PFSK-1 (cell line): Measurements from ENCODE around the gene PSPC1.

Experiments
- FOXP2 ChIP-seq: optimal IDR thresholded peaks from 2 replicates; pipeline ENCODE3; 2011; ENCODE audit warnings: borderline replicate concordance, control low read depth, inconsistent platforms; ENCODE audit not compliant: insufficient read depth; ENCODE audit errors: extremely low read length, extremely low read depth
- POLR2AphosphoS5 ChIP-seq: IDR thresholded peaks from 2 replicates; pipeline ENCODE4 v1.6.1; 2012; ENCODE audit warnings: low read depth, mild to moderate bottlenecking, control low read depth, low read length, moderate library complexity
- REST ChIP-seq, 2 experiments: IDR thresholded peaks; 2 replicates each; pipeline versions ENCODE4 v1.6.1 to v1.8.0; 2011 to 2012; ENCODE audit warnings: low read depth in 2 of 2, low read length in 2 of 2, control low read depth in 1 of 2, inconsistent platforms in 1 of 2, mild to moderate bottlenecking in 1 of 2, moderate library complexity in 1 of 2; ENCODE audit not compliant: insufficient read depth in 1 of 2
- SIN3A ChIP-seq: IDR thresholded peaks from 2 replicates; pipeline ENCODE4 v1.6.1; 2012; ENCODE audit warnings: mild to moderate bottlenecking, low read length, moderate library complexity, borderline replicate concordance; ENCODE audit not compliant: insufficient read depth

DNA sequence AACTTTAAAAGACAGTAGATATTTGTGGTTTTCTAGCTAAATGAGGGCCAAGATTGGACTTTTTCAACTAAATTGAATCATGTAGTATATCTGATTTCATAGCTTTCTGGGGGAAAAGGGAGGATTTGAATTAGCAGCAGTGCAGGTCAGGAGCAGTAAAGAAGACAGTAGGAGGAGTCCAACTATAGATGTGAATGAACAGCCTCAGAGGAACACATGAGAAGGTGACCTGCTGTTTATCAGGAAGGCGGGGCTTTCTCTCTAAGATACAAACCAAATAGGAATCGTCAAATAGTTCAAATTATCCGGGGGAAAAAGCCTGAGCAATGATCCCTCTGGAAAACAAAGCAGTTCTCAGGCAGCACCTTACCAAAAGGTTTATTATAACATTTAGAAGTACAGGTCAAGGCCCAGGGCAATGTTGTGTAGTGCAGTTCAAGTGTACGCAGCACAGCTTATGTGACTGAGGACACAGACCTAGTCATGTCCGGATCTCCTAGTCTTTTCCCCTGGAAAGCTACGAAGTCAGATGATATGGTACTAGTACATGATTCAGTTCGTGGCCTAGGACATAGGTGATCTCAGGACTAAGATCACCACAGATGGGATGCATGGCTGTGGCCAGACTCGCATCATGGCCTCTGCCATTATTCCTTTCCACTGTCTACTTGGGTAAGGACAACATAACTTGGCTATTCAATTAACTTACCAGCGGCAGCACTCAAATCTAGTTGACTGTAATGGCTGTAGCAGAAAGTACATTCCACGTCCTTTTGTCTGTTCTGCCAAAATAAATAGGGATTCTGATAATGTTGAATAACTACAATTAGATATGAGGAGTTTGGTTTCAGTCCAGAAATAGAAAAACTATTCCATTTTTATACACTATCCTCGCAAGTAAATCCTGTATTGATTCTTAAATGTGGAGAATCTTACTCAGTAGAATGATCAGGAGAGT lies 109.0 kb downstream of the PSPC1 start:
- TF ChIP-seq POLR2AphosphoS5 (no peak), FOXP2 (no peak), SIN3A (no peak), REST (IDR thresholded peaks at IDR 0.05; ENCODE audit: insufficient read depth in 1 of 2, low read depth in 2 of 2, low read length in 2 of 2) (no peak)
